Loucy (cell line): ENCODE data around the gene LHFPL2.

Experiments used
- H2AFZ ChIP-seq: fragments of 200-600 bp; sonication (generic); 2 replicates; pipeline ENCODE4 v1.6.0; 2016; ENCODE audit warnings: antibody characterized with exemption, mild to moderate bottlenecking, low read length, moderate library complexity
- H3F3A ChIP-seq: fragments of 200-600 bp; 2 replicates; pipeline ENCODE4 v1.6.0; 2016; ENCODE audit warnings: antibody characterized with exemption, low read depth, mild to moderate bottlenecking
- H3K27me3 ChIP-seq: fragments of 200-600 bp; sonication (generic); 2 replicates; pipeline ENCODE4 v1.6.1; 2014; ENCODE audit warnings: low read length, mild to moderate bottlenecking; ENCODE audit not compliant: insufficient read depth, poor library complexity, severe bottlenecking
- H3K36me3 ChIP-seq: fragments of 200-600 bp; sonication (generic); 2 replicates; pipeline ENCODE4 v1.6.1; 2016; ENCODE audit warnings: low read length; ENCODE audit not compliant: insufficient read depth
- H3K4me1 ChIP-seq: fragments of 200-600 bp; sonication (generic); 2 replicates; pipeline ENCODE4 v1.5.1; 2014; ENCODE audit warnings: low read length, mild to moderate bottlenecking; ENCODE audit not compliant: insufficient read depth, poor library complexity, severe bottlenecking
- H3K4me2 ChIP-seq: fragments of 200-600 bp; sonication (generic); 2 replicates; pipeline ENCODE4 v1.6.0; 2014; ENCODE audit warnings: antibody characterized with exemption, low read length, low read depth, mild to moderate bottlenecking; ENCODE audit not compliant: poor library complexity, severe bottlenecking
- H3K4me3 ChIP-seq: fragments of 200-600 bp; sonication (generic); 2 replicates; pipeline ENCODE4 v1.5.1; 2014; ENCODE audit warnings: low read length, mild to moderate bottlenecking, mixed read lengths; ENCODE audit not compliant: poor library complexity, severe bottlenecking
- H3K79me2 ChIP-seq: fragments of 200-600 bp; sonication (generic); 2 replicates; pipeline ENCODE4 v1.6.1; 2014; ENCODE audit warnings: low read length; ENCODE audit not compliant: insufficient read depth
- H3K9ac ChIP-seq: fragments of 200-600 bp; sonication (generic); 2 replicates; pipeline ENCODE4 v1.6.0; 2014; ENCODE audit warnings: mild to moderate bottlenecking, low read depth, low read length, moderate library complexity; ENCODE audit not compliant: poor library complexity, severe bottlenecking
- H3K9me2 ChIP-seq: fragments of 200-600 bp; sonication (generic); replicated peaks from 2 replicates; pipeline ENCODE4 v1.6.1; 2016; ENCODE audit warnings: low read depth, low read length, mixed read lengths
- H3K9me3 ChIP-seq: fragments of 200-600 bp; sonication (generic); 2 replicates; pipeline ENCODE4 v1.6.1; 2014; ENCODE audit warnings: mild to moderate bottlenecking, antibody characterized with exemption, low read length, low read depth; ENCODE audit not compliant: insufficient read depth
- H4K20me1 ChIP-seq: fragments of 200-600 bp; sonication (generic); 2 replicates; pipeline ENCODE4 v1.6.0; 2014; ENCODE audit warnings: antibody characterized with exemption, low read length, mild to moderate bottlenecking; ENCODE audit not compliant: insufficient read depth, poor library complexity, severe bottlenecking
- EZH2phosphoT487 ChIP-seq: fragments of 200-600 bp; IDR thresholded peaks from 2 replicates; pipeline ENCODE4 v1.6.1; 2018; ENCODE audit warnings: antibody characterized with exemption, mild to moderate bottlenecking, moderate library complexity, borderline replicate concordance
- TF ChIP-seq, protein P1 (sequence below): fragments of 200-600 bp; sonication (generic); conservative IDR thresholded peaks from 2 replicates; pipeline ENCODE4 v1.5.1; 2014; ENCODE audit warnings: mild to moderate bottlenecking, antibody characterized with exemption, low read length

Gene LHFPL2

DNA sequence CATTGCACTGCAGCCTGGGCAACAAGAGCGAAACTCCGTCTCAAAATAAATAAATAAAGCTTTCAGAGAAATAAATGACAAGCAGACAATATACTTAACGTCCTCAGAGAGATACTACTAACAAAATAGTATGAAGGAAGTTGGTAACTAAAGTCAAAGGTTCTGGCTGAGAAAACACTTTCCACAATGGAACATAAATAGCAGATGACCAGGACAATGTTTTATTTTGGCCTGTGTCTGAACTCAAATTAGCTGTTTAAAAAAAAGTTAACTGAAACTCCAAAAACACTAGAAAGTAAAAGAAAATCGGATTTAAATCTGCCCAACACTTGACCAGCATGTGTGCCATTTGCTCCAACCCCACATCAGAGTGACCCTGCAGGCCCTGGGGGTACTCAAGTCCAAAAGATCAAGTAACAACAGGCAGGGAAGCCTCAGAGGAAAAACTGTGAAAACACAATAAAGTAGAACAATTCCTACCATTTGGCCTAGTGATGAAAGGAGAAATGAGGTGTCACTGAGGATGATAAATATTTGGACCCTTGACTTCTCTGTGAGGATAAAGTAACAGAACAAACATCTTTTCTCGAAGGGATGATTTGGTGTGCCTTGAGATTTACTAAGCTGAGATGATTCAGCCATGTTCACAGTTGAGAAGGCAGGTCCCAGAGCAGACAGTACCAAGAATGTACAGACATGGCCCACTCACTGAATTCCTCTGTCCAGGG, 47.7 kb downstream of the LHFPL2 start:
- H3F3A ChIP-seq: no peaks in the 10 kb centered on the region

DNA sequence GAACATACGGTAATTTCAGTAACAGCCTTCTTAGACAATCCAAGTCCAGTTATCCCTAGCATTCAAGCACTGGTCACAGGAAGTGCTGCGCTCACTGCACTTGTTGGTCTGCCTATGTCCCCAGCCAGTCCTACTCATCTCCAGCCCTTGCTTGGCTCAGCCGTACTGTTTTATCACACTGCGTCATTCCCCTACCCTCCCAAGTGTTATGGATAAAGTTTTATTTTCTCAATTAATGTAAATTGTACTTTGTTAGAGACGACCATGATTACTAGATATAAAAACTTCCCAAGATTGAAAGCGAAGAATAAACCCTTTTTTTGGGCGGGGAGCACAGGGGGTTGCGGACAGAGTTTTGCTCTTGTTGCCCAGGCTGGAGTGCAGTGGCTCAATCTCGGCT, 49.6 kb downstream of the LHFPL2 start:
- H3K4me1 ChIP-seq: no peaks in the 10 kb centered on the region
- no peaks in the 10 kb centered on the region for H3K36me3 ChIP-seq
- H4K20me1 ChIP-seq: no peaks in the 10 kb centered on the region
- H3K9me2 ChIP-seq: no peaks in the 10 kb centered on the region
- H3F3A ChIP-seq: no peaks in the 10 kb centered on the region
- H3K4me2 ChIP-seq: no peak overlapping the region
- no peaks in the 10 kb centered on the region for H3K9me3 ChIP-seq
- TF ChIP-seq, protein P1, sequence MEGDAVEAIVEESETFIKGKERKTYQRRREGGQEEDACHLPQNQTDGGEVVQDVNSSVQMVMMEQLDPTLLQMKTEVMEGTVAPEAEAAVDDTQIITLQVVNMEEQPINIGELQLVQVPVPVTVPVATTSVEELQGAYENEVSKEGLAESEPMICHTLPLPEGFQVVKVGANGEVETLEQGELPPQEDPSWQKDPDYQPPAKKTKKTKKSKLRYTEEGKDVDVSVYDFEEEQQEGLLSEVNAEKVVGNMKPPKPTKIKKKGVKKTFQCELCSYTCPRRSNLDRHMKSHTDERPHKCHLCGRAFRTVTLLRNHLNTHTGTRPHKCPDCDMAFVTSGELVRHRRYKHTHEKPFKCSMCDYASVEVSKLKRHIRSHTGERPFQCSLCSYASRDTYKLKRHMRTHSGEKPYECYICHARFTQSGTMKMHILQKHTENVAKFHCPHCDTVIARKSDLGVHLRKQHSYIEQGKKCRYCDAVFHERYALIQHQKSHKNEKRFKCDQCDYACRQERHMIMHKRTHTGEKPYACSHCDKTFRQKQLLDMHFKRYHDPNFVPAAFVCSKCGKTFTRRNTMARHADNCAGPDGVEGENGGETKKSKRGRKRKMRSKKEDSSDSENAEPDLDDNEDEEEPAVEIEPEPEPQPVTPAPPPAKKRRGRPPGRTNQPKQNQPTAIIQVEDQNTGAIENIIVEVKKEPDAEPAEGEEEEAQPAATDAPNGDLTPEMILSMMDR: no peak
- TF ChIP-seq EZH2phosphoT487: no peak
- no peaks in the 10 kb centered on the region for H3K79me2 ChIP-seq
- H3K4me3 ChIP-seq: no peak overlapping the region
- H3K9ac ChIP-seq: no peak overlapping the region
- no peak overlapping the region for H2AFZ ChIP-seq
- H3K27me3 ChIP-seq: no peaks in the 10 kb centered on the region

More for the DNA sequence above, 47.7 kb downstream of the LHFPL2 start:
- H4K20me1 ChIP-seq: no peaks in the 10 kb centered on the region
- no peaks in the 10 kb centered on the region for H3K9me3 ChIP-seq
- H3K36me3 ChIP-seq: no peaks in the 10 kb centered on the region
- no peak overlapping the region for H3K4me2 ChIP-seq
- no peaks in the 10 kb centered on the region for H3K4me1 ChIP-seq
- H3K27me3 ChIP-seq: no peaks in the 10 kb centered on the region
- no peak overlapping the region for H3K9ac ChIP-seq
- H2AFZ ChIP-seq: no peak overlapping the region
- H3K79me2 ChIP-seq: no peaks in the 10 kb centered on the region
- no peak overlapping the region for H3K4me3 ChIP-seq
- TF ChIP-seq EZH2phosphoT487: no peak
- TF ChIP-seq, protein P1: no peak
- H3K9me2 ChIP-seq: no peaks in the 10 kb centered on the region

DNA sequence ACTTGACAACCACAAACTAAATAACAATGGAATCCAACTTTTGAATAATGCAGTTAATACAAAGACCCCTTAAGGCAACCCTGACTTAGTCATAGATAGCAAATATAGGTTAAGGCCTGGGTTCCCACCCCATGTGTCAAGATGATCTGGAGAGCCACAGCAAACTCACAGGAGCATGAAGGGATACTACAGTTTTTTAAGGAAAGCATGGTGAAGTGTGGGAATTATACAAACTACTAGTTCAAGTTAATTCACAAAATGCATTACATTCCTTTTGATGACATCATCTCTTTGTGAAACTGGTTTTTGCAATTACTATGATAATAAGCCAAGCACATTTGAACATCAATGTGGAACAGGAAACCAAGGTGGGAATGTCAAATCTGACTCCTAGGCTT, 50.6 kb downstream of the LHFPL2 start:
- Histone ChIP-seq H3F3A (no peaks in the 10 kb centered on the region), H3K4me2 (no peak overlapping the region), H2AFZ (no peak overlapping the region), H3K9me2 (no peaks in the 10 kb centered on the region), H3K4me1 (no peaks in the 10 kb centered on the region), H3K9ac (no peak overlapping the region), H4K20me1 (no peaks in the 10 kb centered on the region), H3K79me2 (no peaks in the 10 kb centered on the region), H3K9me3 (no peaks in the 10 kb centered on the region), H3K36me3 (no peaks in the 10 kb centered on the region), H3K4me3 (no peak overlapping the region), H3K27me3 (no peaks in the 10 kb centered on the region)
- TF ChIP-seq, protein P1: no peak
- TF ChIP-seq EZH2phosphoT487: no peak
